ENCODE measurements around the gene RASSF4.
A peak's percentile ranks its signal among the peaks of the same experiment; 100 is the strongest.

Gene RASSF4

GRCh38 chr10:44967616-44968015 is 8.0 kb downstream of the RASSF4 start:
- Histone ChIP-seq H3K27ac (ENCODE audit: insufficient read depth in 1 of 2, low read depth in 1 of 2, low read length in 2 of 2, poor library complexity in 1 of 2, severe bottlenecking in 2 of 2) (peak overlapping the region in 1 of 2 experiments; percentile 6), H3K27me3 (replicated peaks in 2 of 5; ENCODE audit: control insufficient read depth in 4 of 5, insufficient read depth in 5 of 5, low read length in 4 of 5) (no peaks in the 10 kb centered on the region), H3K9me3 (ENCODE audit: control extremely low read depth in 1 of 5, control insufficient read depth in 4 of 5, insufficient read depth in 2 of 5, low read depth in 1 of 5, low read length in 4 of 5) (no peaks in the 10 kb centered on the region), H3K4me1 (ENCODE audit: control extremely low read depth in 1 of 4, control insufficient read depth in 4 of 4, insufficient read depth in 4 of 4, low read length in 3 of 4) (peaks cover 26 to 62% (median 33%) of the 10 kb centered on the region in 4 experiments), H3K36me3 (ENCODE audit: control insufficient read depth in 4 of 4, insufficient read depth in 4 of 4, low read length in 3 of 4) (peaks cover 0 to 4% (median 0%) of the 10 kb centered on the region in 4 experiments), H3K4me3 (ENCODE audit: control insufficient read depth in 1 of 7, extremely low read depth in 1 of 7, insufficient read depth in 4 of 7, low read depth in 2 of 7, low read length in 6 of 7) (peak overlapping the region in 1 of 7 experiments; percentile 26)
- WGBS (ENCODE audit: insufficient coverage) = 40% methylated on average over 1 of the region's 4 CpGs
- DNase-seq = peak in 2 of 3 donors; percentile 40 to 49
- CTCF ChIA-PET = interaction anchor here (0.7 to 5.1 kb wide), 10 partner anchors 11 to 48 kb away, joined by 3 to 40 read pairs (median 5); partner anchors contain the start of genes DEPP1 and ZNF22
- POLR2A ChIA-PET = interaction anchor here (3.6 kb wide), 1 partner anchor 11 kb away, joined by 12 read pairs; the partner anchor contains the start of gene DEPP1

GRCh38 chr10:44968091-44968490 is 8.5 kb downstream of the RASSF4 start:
- Histone ChIP-seq H3K9me3 (ENCODE audit: control extremely low read depth in 1 of 5, control insufficient read depth in 4 of 5, insufficient read depth in 2 of 5, low read depth in 1 of 5, low read length in 4 of 5) (no peaks in the 10 kb centered on the region), H3K27ac (ENCODE audit: insufficient read depth in 1 of 2, low read depth in 1 of 2, low read length in 2 of 2, poor library complexity in 1 of 2, severe bottlenecking in 2 of 2) (peak overlapping the region in 1 of 2 experiments; percentile 6), H3K4me1 (ENCODE audit: control extremely low read depth in 1 of 4, control insufficient read depth in 4 of 4, insufficient read depth in 4 of 4, low read length in 3 of 4) (peaks cover 26 to 60% (median 32%) of the 10 kb centered on the region in 4 experiments), H3K4me3 (ENCODE audit: control insufficient read depth in 1 of 7, extremely low read depth in 1 of 7, insufficient read depth in 4 of 7, low read depth in 2 of 7, low read length in 6 of 7) (peak overlapping the region in 2 of 7 experiments; percentile 14 to 16), H3K27me3 (replicated peaks in 2 of 5; ENCODE audit: control insufficient read depth in 4 of 5, insufficient read depth in 5 of 5, low read length in 4 of 5) (no peaks in the 10 kb centered on the region), H3K36me3 (ENCODE audit: control insufficient read depth in 4 of 4, insufficient read depth in 4 of 4, low read length in 3 of 4) (peaks cover 0 to 4% (median 0%) of the 10 kb centered on the region in 4 experiments)
- ChIA-PET POLR2A (interaction anchor here (3.6 kb wide), 1 partner anchor 10 kb away, joined by 12 read pairs; the partner anchor contains the start of gene DEPP1), CTCF (interaction anchor here (0.6 to 5.1 kb wide), 9 partner anchors 10 to 60 kb away, joined by 3 to 40 read pairs (median 5); partner anchors contain the start of genes DEPP1 and ZNF22)
- peak; percentile 65 to 91 (median 90) for DNase-seq
- WGBS (ENCODE audit: insufficient coverage) = 7% methylated on average over 3 of the region's 3 CpGs

GRCh38 chr10:44968500-44969400 is 9.1 kb downstream of the RASSF4 start:
- H3K36me3 ChIP-seq (ENCODE audit: control insufficient read depth in 4 of 4, insufficient read depth in 4 of 4, low read length in 3 of 4) = peaks cover 0 to 4% (median 0%) of the 10 kb centered on the region in 4 experiments
- H3K9me3 ChIP-seq (ENCODE audit: control extremely low read depth in 1 of 5, control insufficient read depth in 4 of 5, insufficient read depth in 2 of 5, low read depth in 1 of 5, low read length in 4 of 5) = no peaks in the 10 kb centered on the region
- H3K27ac ChIP-seq (ENCODE audit: insufficient read depth in 1 of 2, low read depth in 1 of 2, low read length in 2 of 2, poor library complexity in 1 of 2, severe bottlenecking in 2 of 2) = no peak overlapping the region
- DNase-seq = peak in 2 of 3 donors; percentile 61 to 70
- H3K4me3 ChIP-seq (ENCODE audit: control insufficient read depth in 1 of 7, extremely low read depth in 1 of 7, insufficient read depth in 4 of 7, low read depth in 2 of 7, low read length in 6 of 7) = peak overlapping the region in 3 of 7 experiments; percentile 6 to 14 (median 7)
- H3K27me3 ChIP-seq (replicated peaks in 2 of 5; ENCODE audit: control insufficient read depth in 4 of 5, insufficient read depth in 5 of 5, low read length in 4 of 5) = no peaks in the 10 kb centered on the region
- POLR2A ChIA-PET = interaction anchor here (3.6 kb wide), 1 partner anchor 10 kb away, joined by 12 read pairs; the partner anchor contains the start of gene DEPP1
- peaks cover 27 to 61% (median 37%) of the 10 kb centered on the region in 4 experiments for H3K4me1 ChIP-seq (ENCODE audit: control extremely low read depth in 1 of 4, control insufficient read depth in 4 of 4, insufficient read depth in 4 of 4, low read length in 3 of 4)
- CTCF ChIA-PET = interaction anchor here (0.6 to 5.1 kb wide), 9 partner anchors 8 to 61 kb away, joined by 3 to 40 read pairs (median 4); partner anchors contain the start of genes DEPP1 and ZNF22
- 52% methylated on average over 7 of the region's 11 CpGs for WGBS (ENCODE audit: insufficient coverage)

GRCh38 chr10:44969854-44970253 is 10.3 kb downstream of the RASSF4 start:
- no peak overlapping the region for H3K4me3 ChIP-seq (ENCODE audit: control insufficient read depth in 1 of 7, extremely low read depth in 1 of 7, insufficient read depth in 4 of 7, low read depth in 2 of 7, low read length in 6 of 7)
- CTCF ChIA-PET = interaction anchor here (5.1 kb wide), 1 partner anchor 38 kb away, joined by 40 read pairs; no protein-coding TSS in a partner anchor

GRCh38 chr10:44970812-44971395 is 11.3 kb downstream of the RASSF4 start:
- no peak for DNase-seq
- no peaks in the 10 kb centered on the region for H3K27me3 ChIP-seq (replicated peaks in 2 of 5; ENCODE audit: control insufficient read depth in 4 of 5, insufficient read depth in 5 of 5, low read length in 4 of 5)
- H3K36me3 ChIP-seq (ENCODE audit: control insufficient read depth in 4 of 4, insufficient read depth in 4 of 4, low read length in 3 of 4) = peaks cover 0 to 4% (median 0%) of the 10 kb centered on the region in 4 experiments
- H3K27ac ChIP-seq (ENCODE audit: insufficient read depth in 1 of 2, low read depth in 1 of 2, low read length in 2 of 2, poor library complexity in 1 of 2, severe bottlenecking in 2 of 2) = no peak overlapping the region
- no peak overlapping the region for H3K4me3 ChIP-seq (ENCODE audit: control insufficient read depth in 1 of 7, extremely low read depth in 1 of 7, insufficient read depth in 4 of 7, low read depth in 2 of 7, low read length in 6 of 7)
- POLR2A ChIA-PET = no interaction called here
- H3K4me1 ChIP-seq (ENCODE audit: control extremely low read depth in 1 of 4, control insufficient read depth in 4 of 4, insufficient read depth in 4 of 4, low read length in 3 of 4) = peaks cover 30 to 64% (median 55%) of the 10 kb centered on the region in 4 experiments
- CTCF ChIA-PET = interaction anchor here (5.1 kb wide), 1 partner anchor 39 kb away, joined by 40 read pairs; no protein-coding TSS in a partner anchor
- H3K9me3 ChIP-seq (ENCODE audit: control extremely low read depth in 1 of 5, control insufficient read depth in 4 of 5, insufficient read depth in 2 of 5, low read depth in 1 of 5, low read length in 4 of 5) = no peaks in the 10 kb centered on the region
- 98% methylated on average over 6 of the region's 8 CpGs for WGBS (ENCODE audit: insufficient coverage)

More at GRCh38 chr10:44969854-44970253, 10.3 kb downstream of the RASSF4 start:
- H3K27ac ChIP-seq (ENCODE audit: insufficient read depth in 1 of 2, low read depth in 1 of 2, low read length in 2 of 2, poor library complexity in 1 of 2, severe bottlenecking in 2 of 2) = no peak overlapping the region
- POLR2A ChIA-PET = no interaction called here
- DNase-seq = no peak
- no peaks in the 10 kb centered on the region for H3K27me3 ChIP-seq (replicated peaks in 2 of 5; ENCODE audit: control insufficient read depth in 4 of 5, insufficient read depth in 5 of 5, low read length in 4 of 5)
- H3K4me1 ChIP-seq (ENCODE audit: control extremely low read depth in 1 of 4, control insufficient read depth in 4 of 4, insufficient read depth in 4 of 4, low read length in 3 of 4) = peaks cover 30 to 61% (median 48%) of the 10 kb centered on the region in 4 experiments
- 98% methylated on average over 7 of the region's 9 CpGs for WGBS (ENCODE audit: insufficient coverage)
- H3K9me3 ChIP-seq (ENCODE audit: control extremely low read depth in 1 of 5, control insufficient read depth in 4 of 5, insufficient read depth in 2 of 5, low read depth in 1 of 5, low read length in 4 of 5) = no peaks in the 10 kb centered on the region
- H3K36me3 ChIP-seq (ENCODE audit: control insufficient read depth in 4 of 4, insufficient read depth in 4 of 4, low read length in 3 of 4) = peaks cover 0 to 4% (median 0%) of the 10 kb centered on the region in 4 experiments

GRCh38 chr10:44971434-44971833 is 11.8 kb downstream of the RASSF4 start:
- H3K36me3 ChIP-seq (ENCODE audit: control insufficient read depth in 4 of 4, insufficient read depth in 4 of 4, low read length in 3 of 4) = peaks cover 0 to 6% (median 0%) of the 10 kb centered on the region in 4 experiments
- ChIA-PET CTCF (no interaction called here), POLR2A (no interaction called here)
- WGBS (ENCODE audit: insufficient coverage) = 98% methylated on average over 6 of the region's 11 CpGs
- H3K4me1 ChIP-seq (ENCODE audit: control extremely low read depth in 1 of 4, control insufficient read depth in 4 of 4, insufficient read depth in 4 of 4, low read length in 3 of 4) = peaks cover 25 to 62% (median 57%) of the 10 kb centered on the region in 4 experiments
- H3K27me3 ChIP-seq (replicated peaks in 2 of 5; ENCODE audit: control insufficient read depth in 4 of 5, insufficient read depth in 5 of 5, low read length in 4 of 5) = no peaks in the 10 kb centered on the region
- no peak for DNase-seq
- H3K9me3 ChIP-seq (ENCODE audit: control extremely low read depth in 1 of 5, control insufficient read depth in 4 of 5, insufficient read depth in 2 of 5, low read depth in 1 of 5, low read length in 4 of 5) = no peaks in the 10 kb centered on the region
- no peak overlapping the region for H3K4me3 ChIP-seq (ENCODE audit: control insufficient read depth in 1 of 7, extremely low read depth in 1 of 7, insufficient read depth in 4 of 7, low read depth in 2 of 7, low read length in 6 of 7)
- no peak overlapping the region for H3K27ac ChIP-seq (ENCODE audit: insufficient read depth in 1 of 2, low read depth in 1 of 2, low read length in 2 of 2, poor library complexity in 1 of 2, severe bottlenecking in 2 of 2)
